ENCODE results near the gene CLTB. TPM values are rescaled to one million over a fixed set of nuclear protein-coding genes. Genes with fewer than 3 reads are reported as not detected.

The CLTB gene
- total RNA-seq, 1 experiment from 2014 or later, result 354 TPM

DNA sequence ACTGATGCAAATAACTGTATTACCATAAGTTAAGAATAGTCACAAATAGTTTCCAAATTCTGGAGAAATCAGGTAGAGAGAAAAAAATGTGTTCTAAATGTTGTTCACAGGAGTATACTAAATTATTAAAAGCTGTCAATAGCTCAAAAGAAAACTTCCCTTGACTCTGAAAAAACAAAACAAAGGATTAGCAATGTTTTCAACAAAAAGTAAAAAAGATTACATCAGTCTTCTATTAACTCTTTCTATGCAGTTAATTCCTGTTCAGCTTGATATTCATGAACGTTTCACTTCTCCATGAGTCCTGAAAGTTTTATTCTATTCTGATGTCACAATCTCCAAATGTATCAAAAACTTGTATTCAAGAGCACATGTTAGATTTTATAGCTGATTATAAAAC, 9.5 kb upstream of the CLTB start:
- CTCF ChIA-PET, result no interaction called here
- TF ChIP-seq, protein P1, sequence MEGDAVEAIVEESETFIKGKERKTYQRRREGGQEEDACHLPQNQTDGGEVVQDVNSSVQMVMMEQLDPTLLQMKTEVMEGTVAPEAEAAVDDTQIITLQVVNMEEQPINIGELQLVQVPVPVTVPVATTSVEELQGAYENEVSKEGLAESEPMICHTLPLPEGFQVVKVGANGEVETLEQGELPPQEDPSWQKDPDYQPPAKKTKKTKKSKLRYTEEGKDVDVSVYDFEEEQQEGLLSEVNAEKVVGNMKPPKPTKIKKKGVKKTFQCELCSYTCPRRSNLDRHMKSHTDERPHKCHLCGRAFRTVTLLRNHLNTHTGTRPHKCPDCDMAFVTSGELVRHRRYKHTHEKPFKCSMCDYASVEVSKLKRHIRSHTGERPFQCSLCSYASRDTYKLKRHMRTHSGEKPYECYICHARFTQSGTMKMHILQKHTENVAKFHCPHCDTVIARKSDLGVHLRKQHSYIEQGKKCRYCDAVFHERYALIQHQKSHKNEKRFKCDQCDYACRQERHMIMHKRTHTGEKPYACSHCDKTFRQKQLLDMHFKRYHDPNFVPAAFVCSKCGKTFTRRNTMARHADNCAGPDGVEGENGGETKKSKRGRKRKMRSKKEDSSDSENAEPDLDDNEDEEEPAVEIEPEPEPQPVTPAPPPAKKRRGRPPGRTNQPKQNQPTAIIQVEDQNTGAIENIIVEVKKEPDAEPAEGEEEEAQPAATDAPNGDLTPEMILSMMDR (conservative IDR thresholded peaks at IDR 0.05; ENCODE audit: low read depth, low read length), result no peak
- TF ChIP-seq EZH2phosphoT487 (IDR thresholded peaks at IDR 0.05; ENCODE audit: borderline replicate concordance, low read length) (no peak), EZH2 (IDR thresholded peaks at IDR 0.05; ENCODE audit: low read length, unreplicated experiment) (no peak)

DNA sequence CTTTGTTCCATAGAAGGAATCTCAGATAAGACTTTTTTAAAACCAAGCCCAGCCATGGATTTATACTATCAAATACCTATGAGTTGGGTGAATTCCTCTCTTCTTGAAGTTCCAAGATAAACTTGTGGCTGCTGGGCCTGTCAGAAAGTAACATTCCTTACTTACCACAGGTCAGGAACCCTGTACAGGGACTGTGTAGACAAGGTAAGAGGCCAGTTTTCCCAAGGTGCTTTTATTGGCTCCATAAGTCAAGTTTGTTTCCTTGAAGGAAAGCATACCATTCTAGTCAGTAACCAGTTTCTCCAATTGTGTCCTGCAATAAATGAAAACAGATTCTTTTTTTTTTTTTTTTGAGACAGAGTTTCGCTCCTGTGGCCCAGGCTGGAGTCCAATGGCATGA, 8.8 kb upstream of the CLTB start:
- ChIA-PET POLR2A (ENCODE audit: unreplicated experiment) (no interaction called here), CTCF (no interaction called here)
- no peaks in the 10 kb centered on the region for H4K20me1 ChIP-seq (ENCODE audit: low read length)
- no peaks in the 10 kb centered on the region for H3K9me2 ChIP-seq (replicated peaks; ENCODE audit: low read length)
- no TSS peak for BruUV-seq (replicated peaks)
- no peaks in the 10 kb centered on the region for H3F3A ChIP-seq (ENCODE audit: low read length, unreplicated experiment)
- ATAC-seq, result peak; percentile 45; the same call in 1 of the 2 replicates
- H3K4me1 ChIP-seq (ENCODE audit: insufficient read depth, low read length), result peaks cover 5% of the 10 kb centered on the region
- no peak overlapping the region for H2AFZ ChIP-seq (ENCODE audit: low read length)
- H3K4me2 ChIP-seq (ENCODE audit: low read length), result no peak overlapping the region
- H3K9ac ChIP-seq (ENCODE audit: low read length), result no peak overlapping the region
- no peaks in the 10 kb centered on the region for H3K79me2 ChIP-seq (ENCODE audit: low read length)
- H3K27me3 ChIP-seq (ENCODE audit: low read length), result no peaks in the 10 kb centered on the region
- H3K36me3 ChIP-seq (ENCODE audit: low read depth, low read length), result no peaks in the 10 kb centered on the region
- DNase-seq, result peak; percentile 57
- intact Hi-C loops (cut with micrococcal nuclease), result no loop called here
- TF ChIP-seq EZH2phosphoT487 (IDR thresholded peaks at IDR 0.05; ENCODE audit: borderline replicate concordance, low read length), result no peak
- TF ChIP-seq EZH2 (IDR thresholded peaks at IDR 0.05; ENCODE audit: low read length, unreplicated experiment), result no peak
- TF ChIP-seq, protein P1 (conservative IDR thresholded peaks at IDR 0.05; ENCODE audit: low read depth, low read length), result no peak
- no peak overlapping the region for H3K27ac ChIP-seq (ENCODE audit: low read length)
- peaks cover 5% of the 10 kb centered on the region; the same call in 1 of the 2 replicates for H3K9me3 ChIP-seq (ENCODE audit: low read length)
- H3K4me3 ChIP-seq (ENCODE audit: low read length), result no peak overlapping the region

More for the DNA sequence above, 9.5 kb upstream of the CLTB start:
- no TSS peak for BruUV-seq (replicated peaks)
- no peak overlapping the region for H3K4me2 ChIP-seq (ENCODE audit: low read length)
- no peaks in the 10 kb centered on the region for H3K79me2 ChIP-seq (ENCODE audit: low read length)
- DNase-seq (no peak), ATAC-seq (no peak)
- peaks cover 5% of the 10 kb centered on the region for H3K4me1 ChIP-seq (ENCODE audit: insufficient read depth, low read length)
- H3K9me2 ChIP-seq (replicated peaks; ENCODE audit: low read length), result no peaks in the 10 kb centered on the region
- H4K20me1 ChIP-seq (ENCODE audit: low read length), result no peaks in the 10 kb centered on the region
- no peak overlapping the region for H3K4me3 ChIP-seq (ENCODE audit: low read length)
- H3K9me3 ChIP-seq (ENCODE audit: low read length), result peaks cover 5% of the 10 kb centered on the region; the same call in 1 of the 2 replicates
- no peaks in the 10 kb centered on the region for H3K36me3 ChIP-seq (ENCODE audit: low read depth, low read length)
- intact Hi-C loops (cut with micrococcal nuclease), result no loop called here
- no peak overlapping the region for H3K27ac ChIP-seq (ENCODE audit: low read length)
- no peak overlapping the region for H3K9ac ChIP-seq (ENCODE audit: low read length)
- no peak overlapping the region for H2AFZ ChIP-seq (ENCODE audit: low read length)
- H3K27me3 ChIP-seq (ENCODE audit: low read length), result no peaks in the 10 kb centered on the region
- no peaks in the 10 kb centered on the region for H3F3A ChIP-seq (ENCODE audit: low read length, unreplicated experiment)
- POLR2A ChIA-PET (ENCODE audit: unreplicated experiment), result no interaction called here

DNA sequence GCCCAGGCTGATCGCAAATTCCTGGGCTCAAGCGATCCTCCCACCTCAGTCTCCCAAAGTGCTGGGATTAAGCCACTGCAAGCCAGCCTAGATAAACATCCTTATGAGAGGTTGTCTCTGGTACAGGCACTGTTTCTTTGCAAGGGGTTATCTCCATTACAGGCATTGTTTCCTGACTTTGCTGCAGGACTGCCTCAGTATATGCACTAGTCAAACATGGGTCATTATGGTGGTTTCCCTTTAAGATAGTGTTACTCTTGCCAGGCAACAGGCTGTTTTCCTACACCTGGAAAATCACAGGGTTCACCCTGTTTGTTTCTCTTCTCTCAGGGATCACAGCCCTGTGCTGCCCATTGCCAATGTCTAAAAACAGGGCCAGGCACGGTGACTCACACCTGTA, 7.8 kb upstream of the CLTB start:
- POLR2A ChIA-PET (ENCODE audit: unreplicated experiment), result no interaction called here
- H3K4me1 ChIP-seq (ENCODE audit: insufficient read depth, low read length), result peaks cover 5% of the 10 kb centered on the region
- DNase-seq, result no peak

More for the DNA sequence above, 7.8 kb upstream of the CLTB start:
- Histone ChIP-seq H4K20me1 (ENCODE audit: low read length) (no peaks in the 10 kb centered on the region), H3K9me3 (ENCODE audit: low read length) (peaks cover 5% of the 10 kb centered on the region; the same call in 1 of the 2 replicates), H3K36me3 (ENCODE audit: low read depth, low read length) (no peaks in the 10 kb centered on the region), H3K27ac (ENCODE audit: low read length) (no peak overlapping the region), H3K27me3 (ENCODE audit: low read length) (no peaks in the 10 kb centered on the region), H3K9ac (ENCODE audit: low read length) (no peak overlapping the region), H3K4me3 (ENCODE audit: low read length) (no peak overlapping the region), H3K4me2 (ENCODE audit: low read length) (no peak overlapping the region), H3K79me2 (ENCODE audit: low read length) (no peaks in the 10 kb centered on the region), H3K9me2 (replicated peaks; ENCODE audit: low read length) (no peaks in the 10 kb centered on the region), H2AFZ (ENCODE audit: low read length) (no peak overlapping the region), H3F3A (ENCODE audit: low read length, unreplicated experiment) (no peaks in the 10 kb centered on the region)
- CTCF ChIA-PET, result no interaction called here
- peak; percentile 22; the same call in 1 of the 2 replicates for ATAC-seq
- intact Hi-C loops (cut with micrococcal nuclease), result no loop called here
- BruUV-seq (replicated peaks), result no TSS peak
- TF ChIP-seq, protein P1 (conservative IDR thresholded peaks at IDR 0.05; ENCODE audit: low read depth, low read length), result no peak
- TF ChIP-seq EZH2phosphoT487 (IDR thresholded peaks at IDR 0.05; ENCODE audit: borderline replicate concordance, low read length) (no peak), EZH2 (IDR thresholded peaks at IDR 0.05; ENCODE audit: low read length, unreplicated experiment) (no peak)
